Spinal cord (tissue), 10 donors: Measurements from ENCODE around the gene PPP6R3. TPM values are rescaled to one million over a fixed set of nuclear protein-coding genes. Genes with fewer than 3 reads are reported as not detected.

ENCODE experiments used
- DNase-seq, 6 donors: peaks; one replicate each; pipeline versions ENCODE4 v3.0.0 to v3.0.0-alpha.2; 2013 to 2015; ENCODE audit warnings: low spot score in 6 of 6, low read depth in 4 of 6
- H3K27ac ChIP-seq: one replicate; pipeline ENCODE4 v1.5.1; 2013; ENCODE audit warnings: low read depth, low read length, control low read depth
- H3K27me3 ChIP-seq: one replicate; pipeline ENCODE4 v1.6.1; 2013; ENCODE audit warnings: low read length; ENCODE audit not compliant: control insufficient read depth, insufficient read depth
- H3K36me3 ChIP-seq: one replicate; pipeline ENCODE4 v1.6.1; 2013; ENCODE audit warnings: low read length; ENCODE audit not compliant: control insufficient read depth, insufficient read depth
- H3K4me1 ChIP-seq: one replicate; pipeline ENCODE4 v1.6.1; 2013; ENCODE audit warnings: low read length; ENCODE audit not compliant: control insufficient read depth, insufficient read depth
- H3K4me3 ChIP-seq: one replicate; pipeline ENCODE4 v1.5.1; 2013; ENCODE audit warnings: low read depth, low read length, control low read depth
- H3K9me3 ChIP-seq: one replicate; pipeline ENCODE4 v1.6.1; 2013; ENCODE audit warnings: low read length; ENCODE audit not compliant: control insufficient read depth, insufficient read depth
- WGBS: methylation state at CpG from one replicate; pipeline ENCODE4 v1.1.5; 2013; ENCODE audit warnings: missing lambda C conversion rate; ENCODE audit not compliant: insufficient coverage; 5-methylcytosine and 5-hydroxymethylcytosine counted together
- polyA plus RNA-seq, 2 donors: library from polyadenylated mRNA; unstranded; fragments of 120-200 nt; gene quantifications; one replicate each; pipeline ENCODE4 v1.2.1, GENCODE V29; 2013; ENCODE audit not compliant: insufficient read length in 2 of 2
- total RNA-seq, 2 donors: library from RNA; depleted of rRNA in 1 of 2; stranded (reverse); fragments of 120-200 nt in 1 of 2; fragments of >200 nt in 1 of 2; gene quantifications; one replicate each; pipeline versions ENCODE4 v1.2.3 to v1.2.4, GENCODE V29; 2013 to 2014
- donor health status: healthy.

The PPP6R3 gene
- total and polyA plus RNA-seq, 4 donors: 62.4 to 154 (median 94.0) TPM

GRCh38 chr11:68525930-68526329 is 65.4 kb downstream of the PPP6R3 start:
- Histone ChIP-seq H3K9me3 (no peaks in the 10 kb centered on the region), H3K4me1 (peaks cover 4% of the 10 kb centered on the region), H3K27ac (no peak overlapping the region), H3K4me3 (no peak overlapping the region), H3K27me3 (no peaks in the 10 kb centered on the region), H3K36me3 (peaks cover 9% of the 10 kb centered on the region)
- WGBS: 100% methylated on average over 1 of the region's 4 CpGs
- DNase-seq: no peak

- Histone ChIP-seq H3K36me3 (peaks cover 9% of the 10 kb centered on the region), H3K9me3 (no peaks in the 10 kb centered on the region), H3K4me1 (peaks cover 4% of the 10 kb centered on the region), H3K27me3 (no peaks in the 10 kb centered on the region), H3K4me3 (no peak overlapping the region), H3K27ac (no peak overlapping the region)
- no peak for DNase-seq
- WGBS: 64% methylated on average over 1 of the region's 4 CpGs
These were observed 67.0 kb downstream of the PPP6R3 start for GRCh38 chr11:68527585-68527984.

GRCh38 chr11:68528630-68529029 is 68.1 kb downstream of the PPP6R3 start:
- DNase-seq: no peak
- no CpG with 5 or more reads among the region's 5 CpGs for WGBS

GRCh38 chr11:68531129-68531693 is 70.7 kb downstream of the PPP6R3 start:
- 80% methylated on average over 4 of the region's 4 CpGs for WGBS

More at GRCh38 chr11:68528630-68529029, 68.1 kb downstream of the PPP6R3 start:
- Histone ChIP-seq H3K36me3 (peaks cover 9% of the 10 kb centered on the region), H3K27me3 (no peaks in the 10 kb centered on the region), H3K4me3 (no peak overlapping the region), H3K27ac (no peak overlapping the region), H3K4me1 (peaks cover 4% of the 10 kb centered on the region), H3K9me3 (no peaks in the 10 kb centered on the region)

GRCh38 chr11:68532727-68533369 is 72.3 kb downstream of the PPP6R3 start:
- Histone ChIP-seq H3K9me3 (no peaks in the 10 kb centered on the region), H3K27me3 (no peaks in the 10 kb centered on the region), H3K4me1 (no peaks in the 10 kb centered on the region), H3K36me3 (peaks cover 10% of the 10 kb centered on the region), H3K27ac (no peak overlapping the region), H3K4me3 (no peak overlapping the region)
- 97% methylated on average over 3 of the region's 5 CpGs for WGBS
- DNase-seq: no peak

More at GRCh38 chr11:68531129-68531693, 70.7 kb downstream of the PPP6R3 start:
- no peak overlapping the region for H3K4me3 ChIP-seq
- no peaks in the 10 kb centered on the region for H3K9me3 ChIP-seq
- DNase-seq: no peak
- no peak overlapping the region for H3K27ac ChIP-seq
- no peaks in the 10 kb centered on the region for H3K27me3 ChIP-seq
- no peaks in the 10 kb centered on the region for H3K4me1 ChIP-seq
- peaks cover 13% of the 10 kb centered on the region for H3K36me3 ChIP-seq

- Histone ChIP-seq H3K4me1 (no peaks in the 10 kb centered on the region), H3K27ac (no peak overlapping the region), H3K27me3 (no peaks in the 10 kb centered on the region), H3K36me3 (peaks cover 14% of the 10 kb centered on the region), H3K4me3 (no peak overlapping the region), H3K9me3 (no peaks in the 10 kb centered on the region)
- no peak for DNase-seq
- WGBS: 87% methylated on average over 3 of the region's 7 CpGs
These were observed 73.4 kb downstream of the PPP6R3 start for GRCh38 chr11:68533945-68534344.

- no peaks in the 10 kb centered on the region for H3K9me3 ChIP-seq
- H3K4me3 ChIP-seq: no peak overlapping the region
- DNase-seq: no peak
- no peak overlapping the region for H3K27ac ChIP-seq
- H3K36me3 ChIP-seq: peaks cover 12% of the 10 kb centered on the region
- H3K4me1 ChIP-seq: no peaks in the 10 kb centered on the region
- WGBS: 93% methylated on average over 3 of the region's 8 CpGs
- no peaks in the 10 kb centered on the region for H3K27me3 ChIP-seq
These were observed 74.5 kb downstream of the PPP6R3 start for GRCh38 chr11:68535098-68535497.

GRCh38 chr11:68536706-68537105 is 76.2 kb downstream of the PPP6R3 start:
- no peaks in the 10 kb centered on the region for H3K9me3 ChIP-seq
- H3K4me1 ChIP-seq: no peaks in the 10 kb centered on the region
- no peaks in the 10 kb centered on the region for H3K27me3 ChIP-seq
- peaks cover 16% of the 10 kb centered on the region for H3K36me3 ChIP-seq
- H3K27ac ChIP-seq: no peak overlapping the region
- no peak overlapping the region for H3K4me3 ChIP-seq
- no peak for DNase-seq
- WGBS: 75% methylated on average over 1 of the region's 2 CpGs

- Histone ChIP-seq H3K9me3 (no peaks in the 10 kb centered on the region), H3K4me1 (peaks cover 3% of the 10 kb centered on the region), H3K36me3 (peaks cover 23% of the 10 kb centered on the region), H3K27me3 (no peaks in the 10 kb centered on the region), H3K27ac (no peak overlapping the region), H3K4me3 (no peak overlapping the region)
- WGBS: 79% methylated on average over 2 of the region's 6 CpGs
- no peak for DNase-seq
These were observed 77.5 kb downstream of the PPP6R3 start for GRCh38 chr11:68538025-68538424.

- H3K36me3 ChIP-seq: peaks cover 32% of the 10 kb centered on the region
- WGBS: 100% methylated on average over 2 of the region's 2 CpGs
- H3K9me3 ChIP-seq: no peaks in the 10 kb centered on the region
- H3K4me1 ChIP-seq: peaks cover 5% of the 10 kb centered on the region
- no peaks in the 10 kb centered on the region for H3K27me3 ChIP-seq
- DNase-seq: no peak
- no peak overlapping the region for H3K4me3 ChIP-seq
- no peak overlapping the region for H3K27ac ChIP-seq
These were observed 78.8 kb downstream of the PPP6R3 start for GRCh38 chr11:68539395-68539794.
